ENCODE results near the gene SPSB2.
A peak's percentile ranks its signal among the peaks of the same experiment; 100 is the strongest.
"Not testable (repeated sequence)": the region's sequence is repeated elsewhere in the genome, so short reads cannot be mapped to it uniquely, and the experiment has no call there.

Gene SPSB2

DNA sequence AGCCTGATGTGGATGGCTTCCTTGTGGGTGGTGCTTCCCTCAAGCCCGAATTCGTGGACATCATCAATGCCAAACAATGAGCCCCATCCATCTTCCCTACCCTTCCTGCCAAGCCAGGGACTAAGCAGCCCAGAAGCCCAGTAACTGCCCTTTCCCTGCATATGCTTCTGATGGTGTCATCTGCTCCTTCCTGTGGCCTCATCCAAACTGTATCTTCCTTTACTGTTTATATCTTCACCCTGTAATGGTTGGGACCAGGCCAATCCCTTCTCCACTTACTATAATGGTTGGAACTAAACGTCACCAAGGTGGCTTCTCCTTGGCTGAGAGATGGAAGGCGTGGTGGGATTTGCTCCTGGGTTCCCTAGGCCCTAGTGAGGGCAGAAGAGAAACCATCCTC is 2.8 kb downstream of the SPSB2 start:
- not testable (repeated sequence) for DNase-seq (ENCODE audit: low read depth in 3 of 3)

DNA sequence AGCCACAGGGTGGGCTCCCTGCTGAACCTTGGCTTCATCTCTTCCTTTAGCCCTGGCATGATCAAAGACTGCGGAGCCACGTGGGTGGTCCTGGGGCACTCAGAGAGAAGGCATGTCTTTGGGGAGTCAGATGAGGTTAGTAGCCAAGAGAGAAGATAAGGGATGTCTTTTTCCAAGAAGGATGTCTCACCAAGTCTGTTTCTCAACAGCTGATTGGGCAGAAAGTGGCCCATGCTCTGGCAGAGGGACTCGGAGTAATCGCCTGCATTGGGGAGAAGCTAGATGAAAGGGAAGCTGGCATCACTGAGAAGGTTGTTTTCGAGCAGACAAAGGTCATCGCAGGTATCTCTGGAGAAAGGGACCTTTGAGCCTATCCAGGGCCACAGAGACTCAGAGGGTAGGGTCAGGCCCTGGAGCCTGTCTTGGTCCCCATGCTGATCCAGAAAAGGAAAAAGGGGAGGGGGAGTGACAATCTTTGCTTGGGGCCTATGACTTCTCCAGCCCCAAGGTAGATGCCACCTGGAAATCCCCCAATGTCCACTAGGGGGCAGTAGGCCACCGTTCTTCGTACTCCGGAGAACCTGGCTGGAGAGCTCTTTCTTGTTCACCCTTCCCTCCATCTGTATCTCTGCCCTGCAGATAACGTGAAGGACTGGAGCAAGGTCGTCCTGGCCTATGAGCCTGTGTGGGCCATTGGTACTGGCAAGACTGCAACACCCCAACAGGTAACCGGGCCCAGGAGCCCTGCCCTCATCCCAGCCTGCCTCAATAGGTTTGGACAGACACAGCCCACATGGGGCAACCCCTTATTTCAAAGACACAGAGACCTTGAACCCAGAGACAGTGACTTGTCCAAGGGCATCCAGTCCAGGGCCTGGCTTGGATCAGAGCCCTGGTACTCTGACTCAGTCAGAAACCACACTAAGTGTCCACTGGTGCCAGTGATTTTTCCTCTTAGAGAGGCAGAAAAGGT is 3.8 kb downstream of the SPSB2 start:
- peak; percentile 71 to 77 (median 77) for DNase-seq (ENCODE audit: low read depth in 3 of 3)

DNA sequence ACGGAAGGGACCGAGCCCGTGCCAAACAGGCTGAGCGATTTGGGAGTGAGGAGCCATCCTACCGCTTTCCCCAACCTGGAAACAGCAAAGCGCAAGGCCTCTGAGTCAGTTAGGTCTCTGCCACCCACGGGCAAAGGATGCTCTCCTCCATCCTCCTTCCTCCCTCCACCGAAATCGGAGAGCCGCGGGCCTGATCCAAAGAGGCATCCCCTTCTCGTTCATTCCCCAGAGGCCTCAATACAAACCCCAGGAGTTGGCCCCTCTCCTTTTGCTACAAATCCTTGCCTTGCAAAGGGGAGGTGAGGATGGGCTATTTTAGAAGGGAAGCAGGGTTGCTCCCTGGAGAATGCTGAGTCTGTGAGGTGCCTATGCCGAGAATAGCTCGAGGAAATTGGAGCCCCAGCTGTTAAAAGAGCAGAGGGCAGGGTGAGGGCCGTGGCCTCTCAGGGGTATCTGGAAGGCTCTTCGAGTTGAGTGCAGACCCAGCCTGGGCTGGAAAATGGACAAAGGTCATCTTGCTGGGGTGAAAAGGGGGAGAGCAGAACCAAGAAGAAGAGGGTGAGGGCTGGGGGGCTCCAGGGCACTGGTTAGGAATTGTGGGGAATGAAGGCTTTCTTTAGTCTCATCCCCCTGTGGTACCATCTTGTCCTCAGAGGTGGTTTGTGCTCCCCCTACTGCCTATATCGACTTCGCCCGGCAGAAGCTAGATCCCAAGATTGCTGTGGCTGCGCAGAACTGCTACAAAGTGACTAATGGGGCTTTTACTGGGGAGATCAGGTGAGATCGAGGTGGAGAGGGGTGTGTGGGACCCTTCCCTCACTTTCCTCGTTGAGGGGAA is 4.7 kb downstream of the SPSB2 start:
- DNase-seq (ENCODE audit: low read depth in 3 of 3), result no peak

DNA sequence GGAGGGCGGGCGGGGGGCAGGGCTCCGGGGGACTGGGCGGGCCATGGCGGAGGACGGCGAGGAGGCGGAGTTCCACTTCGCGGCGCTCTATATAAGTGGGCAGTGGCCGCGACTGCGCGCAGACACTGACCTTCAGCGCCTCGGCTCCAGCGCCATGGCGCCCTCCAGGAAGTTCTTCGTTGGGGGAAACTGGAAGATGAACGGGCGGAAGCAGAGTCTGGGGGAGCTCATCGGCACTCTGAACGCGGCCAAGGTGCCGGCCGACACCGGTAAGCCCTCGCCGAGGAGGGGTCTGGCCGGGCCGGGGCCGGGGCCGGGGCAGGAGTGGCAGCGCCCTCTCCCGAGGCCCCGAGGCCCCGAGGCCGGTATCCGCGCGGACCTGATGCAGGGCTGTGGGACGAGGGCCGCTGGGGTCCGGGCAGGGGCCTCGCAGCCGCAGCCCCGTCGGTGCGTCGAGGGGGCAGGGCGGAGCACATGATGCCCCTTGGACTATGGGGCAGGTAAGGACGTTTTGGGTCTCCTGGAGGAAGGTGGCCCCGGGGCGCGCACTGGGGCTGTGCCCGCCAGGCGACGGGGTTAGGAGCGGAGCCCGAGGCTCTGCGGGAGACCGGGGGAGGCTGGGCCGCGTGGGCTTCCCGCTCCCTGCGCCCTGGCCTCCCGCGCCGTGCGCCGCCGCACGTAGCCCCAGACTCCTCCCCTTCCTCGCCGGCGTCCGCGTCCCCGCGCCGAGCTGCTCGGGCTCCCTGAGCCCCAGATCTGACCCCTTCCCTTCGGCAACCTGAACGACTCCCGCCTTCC is 5.5 kb downstream of the SPSB2 start, which contains the start of gene TPI1:
TPI1 (plus strand) TSS at position 119 of the 798 bp plus-strand sequence; CDS start at position 155, 36 bp downstream.
- peak; percentile 61 to 82 (median 68) for DNase-seq (ENCODE audit: low read depth in 3 of 3)

DNA sequence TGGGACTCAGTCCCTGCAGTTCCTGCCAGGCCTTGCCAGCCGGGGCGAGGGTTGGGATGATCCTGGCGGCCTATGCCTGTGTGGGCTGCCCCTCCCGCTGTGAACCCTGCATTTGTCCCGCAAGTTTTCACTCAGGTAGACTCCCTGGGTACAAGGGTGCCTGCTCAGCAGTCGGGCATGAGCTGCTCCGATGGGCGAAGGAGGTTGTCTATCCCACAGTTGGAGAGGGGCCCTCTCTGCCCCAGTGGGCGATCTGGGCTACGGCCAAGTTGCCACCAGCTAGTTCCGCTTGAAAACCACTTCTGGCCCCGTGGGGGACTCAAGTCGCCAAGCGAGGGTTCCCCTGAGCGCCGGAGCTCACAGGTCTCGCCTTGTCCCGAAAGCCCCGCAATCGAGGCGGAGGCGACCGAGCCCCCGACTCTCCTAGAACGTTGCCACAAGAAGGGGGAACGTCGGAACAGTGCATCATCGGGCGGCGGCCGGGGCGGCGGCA is 6.1 kb downstream of the SPSB2 start:
- no peak for DNase-seq (ENCODE audit: low read depth in 3 of 3)

DNA sequence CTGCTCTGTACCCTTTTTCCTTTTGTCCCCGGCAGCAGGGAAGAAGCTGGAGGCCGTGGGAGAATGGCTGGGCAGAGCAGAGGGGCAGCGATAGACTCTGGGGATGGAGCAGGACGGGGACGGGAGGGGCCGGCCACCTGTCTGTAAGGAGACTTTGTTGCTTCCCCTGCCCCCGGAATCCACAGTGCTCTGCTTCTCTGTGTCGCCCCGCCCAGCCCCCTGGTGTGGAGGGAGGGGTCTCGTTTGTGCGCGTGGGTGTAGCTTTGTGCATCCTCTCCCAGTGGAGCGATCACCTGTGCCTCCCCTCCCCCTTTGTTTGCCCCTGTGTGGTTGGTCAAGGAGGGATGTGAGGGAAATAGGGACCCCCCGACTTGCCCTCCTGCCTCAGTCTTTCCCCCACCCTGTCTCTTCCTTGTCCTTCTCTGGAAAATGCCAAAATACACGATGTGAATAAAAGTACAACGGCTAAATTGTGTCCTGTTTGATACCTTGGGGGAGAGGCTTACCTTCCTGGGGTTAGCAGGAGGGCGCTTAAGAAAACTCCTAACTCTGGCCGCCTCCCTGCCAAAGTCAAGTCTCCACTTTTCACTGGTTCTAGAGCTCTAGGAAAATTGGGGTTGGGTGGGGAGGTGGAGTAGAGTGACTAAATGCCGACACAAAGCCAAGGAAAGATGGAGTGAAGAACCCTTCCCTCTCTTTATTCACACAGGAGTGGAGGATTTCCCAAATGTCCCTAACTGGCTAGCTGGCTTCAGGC is 6.8 kb downstream of the SPSB2 start:
- no peak for DNase-seq (ENCODE audit: low read depth in 3 of 3)

DNA sequence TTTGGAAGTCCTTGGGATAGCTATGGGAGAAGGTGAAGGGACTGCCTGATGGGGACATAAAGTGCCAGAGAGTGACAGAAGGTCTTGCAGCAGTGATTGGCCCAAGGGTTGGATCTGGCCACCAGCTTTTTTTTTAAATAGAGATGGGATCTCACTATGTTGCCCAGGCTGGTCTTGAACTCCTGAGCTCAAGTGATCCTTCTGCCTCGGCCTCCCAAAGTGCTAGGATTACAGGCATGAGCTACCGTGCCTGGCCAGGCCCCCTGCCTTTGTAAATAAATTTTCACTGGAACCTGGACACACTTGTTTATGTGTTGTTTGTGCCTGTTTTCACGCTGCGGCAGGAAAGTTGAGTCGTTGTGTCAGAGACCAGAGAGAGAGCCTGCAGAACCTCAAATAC is 7.8 kb downstream of the SPSB2 start:
- not testable (repeated sequence) for DNase-seq (ENCODE audit: low read depth in 3 of 3)

DNA sequence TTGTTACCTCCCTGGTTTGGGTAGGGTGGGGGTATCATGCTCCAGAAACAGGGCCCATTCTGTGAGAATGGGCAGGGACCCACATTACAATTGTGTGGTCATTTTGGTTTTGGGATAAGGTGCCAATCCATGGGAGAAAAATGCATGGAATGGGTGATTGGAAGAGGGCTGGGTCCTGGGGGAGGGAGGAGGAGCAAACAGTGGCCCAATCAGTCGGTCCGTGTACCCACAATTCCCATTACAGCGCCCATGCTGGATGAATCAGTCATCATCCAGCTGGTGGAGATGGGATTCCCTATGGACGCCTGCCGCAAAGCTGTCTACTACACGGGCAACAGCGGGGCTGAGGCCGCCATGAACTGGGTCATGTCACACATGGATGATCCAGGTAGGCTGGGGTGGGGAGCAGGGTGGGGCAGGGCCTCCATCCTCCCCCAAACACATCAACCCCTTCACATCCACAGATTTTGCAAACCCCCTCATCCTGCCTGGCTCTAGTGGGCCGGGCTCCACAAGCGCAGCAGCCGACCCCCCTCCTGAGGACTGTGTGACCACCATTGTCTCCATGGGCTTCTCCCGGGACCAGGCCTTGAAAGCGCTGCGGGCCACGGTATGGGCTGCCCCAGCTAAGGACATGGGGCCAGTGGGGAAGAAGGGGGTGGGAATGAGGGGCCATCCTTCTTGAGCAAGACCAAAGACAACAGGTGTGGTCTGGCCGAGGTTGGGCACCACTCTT is 9.3 kb downstream of the SPSB2 start:
- DNase-seq (ENCODE audit: low read depth in 3 of 3), result no peak

DNA sequence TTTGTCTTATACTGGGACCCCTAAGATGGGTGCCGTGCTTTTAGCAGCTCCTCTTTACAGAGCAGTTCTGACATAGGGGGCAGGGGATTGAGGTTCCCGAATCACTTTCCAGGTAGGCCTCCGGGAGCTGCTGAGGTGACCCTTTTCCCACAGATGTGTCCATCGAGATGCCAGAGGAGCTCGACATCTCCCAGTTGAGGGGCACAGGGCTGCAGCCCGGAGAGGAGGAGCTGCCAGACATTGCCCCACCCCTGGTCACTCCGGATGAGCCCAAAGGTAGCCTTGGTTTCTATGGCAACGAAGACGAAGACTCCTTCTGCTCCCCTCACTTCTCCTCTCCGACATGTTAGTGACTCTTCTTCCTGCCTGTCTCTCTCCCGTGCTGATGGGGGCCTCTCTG is 10.1 kb downstream of the SPSB2 start:
- no peak for DNase-seq (ENCODE audit: low read depth in 3 of 3)

DNA sequence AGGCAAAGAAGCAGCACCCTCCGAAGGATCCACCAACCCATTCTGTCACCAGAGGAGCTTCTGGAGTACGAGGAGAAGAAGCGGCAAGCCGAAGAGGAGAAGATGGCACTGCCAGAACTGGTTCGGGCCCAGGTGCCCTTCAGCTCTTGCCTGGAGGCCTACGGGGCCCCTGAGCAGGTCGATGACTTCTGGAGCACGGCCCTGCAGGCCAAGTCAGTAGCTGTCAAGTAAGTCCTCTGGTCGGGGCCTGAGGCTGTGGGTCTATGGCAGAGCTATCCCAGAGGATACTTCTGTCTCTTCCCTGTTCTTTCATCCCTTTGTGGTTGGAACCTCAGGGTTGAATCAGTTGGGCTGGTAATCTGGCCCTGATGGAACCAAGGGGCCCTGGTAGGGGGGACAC is 11.7 kb downstream of the SPSB2 start:
- no peak for DNase-seq (ENCODE audit: low read depth in 3 of 3)

DNA sequence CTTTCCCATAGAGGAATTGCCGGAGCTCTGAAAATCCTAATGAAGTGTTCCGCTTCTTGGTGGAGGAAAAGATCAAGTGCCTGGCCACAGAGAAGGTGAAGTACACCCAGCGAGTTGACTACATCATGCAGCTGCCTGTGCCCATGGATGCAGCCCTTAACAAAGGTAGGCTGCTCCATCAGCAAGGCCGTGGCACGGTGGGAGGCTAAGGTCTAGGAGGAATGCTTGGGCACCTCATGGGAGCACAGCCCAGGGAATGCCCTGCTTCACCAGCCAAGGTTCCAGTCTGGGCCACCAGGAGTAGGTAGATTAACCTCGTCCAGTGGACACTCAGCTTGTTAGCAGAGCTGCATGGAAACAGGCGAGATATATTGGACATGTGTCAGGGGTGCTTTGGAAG is 12.2 kb downstream of the SPSB2 start:
- no peak for DNase-seq (ENCODE audit: low read depth in 3 of 3)

DNA sequence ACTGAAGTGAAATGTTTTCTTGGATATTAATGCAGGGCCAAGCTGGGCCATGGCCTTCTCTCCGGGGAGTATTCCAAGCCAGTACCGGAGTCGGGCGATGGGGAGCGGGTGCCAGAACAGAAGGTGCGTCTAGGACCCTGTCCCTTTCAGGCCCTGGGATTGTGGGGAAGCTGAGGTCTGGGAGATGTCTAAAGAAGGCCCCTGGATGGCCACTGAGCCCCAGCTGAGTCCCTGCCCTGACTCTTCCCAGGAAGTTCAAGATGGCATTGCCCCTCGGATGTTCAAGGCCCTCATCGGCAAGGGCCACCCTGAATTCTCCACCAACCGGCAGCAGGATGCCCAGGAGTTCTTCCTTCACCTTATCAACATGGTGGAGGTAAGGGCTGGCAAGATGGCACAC is 13.0 kb downstream of the SPSB2 start:
- DNase-seq (ENCODE audit: low read depth in 3 of 3), result no peak

DNA sequence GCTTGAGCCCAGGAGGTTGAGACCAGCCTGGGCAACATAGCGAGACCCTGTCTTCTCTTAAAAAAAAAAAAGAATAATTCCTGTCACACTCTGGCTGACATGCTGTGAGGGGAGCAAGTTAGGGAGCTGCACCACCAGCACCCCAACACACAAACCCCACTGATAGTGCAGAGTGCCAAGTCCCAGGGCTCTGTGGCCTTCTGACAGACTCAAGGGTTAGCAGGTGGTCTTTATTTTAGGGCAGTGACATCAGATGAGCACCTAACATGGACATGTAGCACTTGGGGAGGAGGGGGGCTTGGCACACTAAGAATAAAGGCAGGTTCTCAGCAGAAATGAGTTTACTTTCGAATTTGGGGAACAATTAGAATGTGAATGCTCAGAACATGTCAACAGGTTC is 14.3 kb downstream of the SPSB2 start:
- DNase-seq (ENCODE audit: low read depth in 3 of 3), result no peak

DNA sequence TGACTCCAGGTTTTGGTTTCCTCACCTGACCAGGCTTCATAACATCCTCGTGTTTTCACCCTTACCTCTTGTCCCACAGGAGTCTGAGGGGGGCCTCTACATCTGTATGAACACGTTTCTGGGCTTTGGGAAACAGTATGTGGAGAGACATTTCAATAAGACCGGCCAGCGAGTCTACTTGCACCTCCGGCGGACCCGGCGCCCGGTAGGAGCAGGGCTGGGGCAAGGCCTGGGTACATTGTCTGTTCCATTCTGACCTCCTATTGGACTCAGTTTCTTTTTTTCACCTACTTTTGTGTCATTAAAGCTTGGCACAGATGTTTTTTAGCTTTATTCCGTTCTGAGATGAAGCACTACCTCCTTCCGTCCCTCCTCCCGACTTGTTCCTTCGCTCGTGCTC is 17.8 kb downstream of the SPSB2 start:
- DNase-seq (ENCODE audit: low read depth in 3 of 3), result no peak

DNA sequence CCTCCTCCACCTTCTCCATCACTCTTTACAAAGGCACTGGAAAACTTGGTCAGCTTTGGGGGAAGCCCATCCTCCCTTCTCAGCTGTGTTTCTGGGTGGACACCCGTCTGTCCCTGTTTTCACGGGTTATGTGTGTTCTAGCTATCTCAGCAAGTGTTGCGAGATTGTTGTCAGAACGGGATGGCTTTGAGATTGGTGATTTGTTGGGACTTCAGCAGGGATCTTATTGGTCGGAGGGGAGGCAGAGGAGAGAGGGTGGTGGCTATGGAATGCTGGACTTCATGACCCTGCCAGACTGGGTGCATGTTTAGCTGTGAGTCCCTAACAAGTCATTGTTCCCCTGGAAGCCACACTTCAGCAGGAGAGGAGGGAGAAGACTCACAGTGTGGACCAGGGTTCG is 19.1 kb downstream of the SPSB2 start:
- no peak for DNase-seq (ENCODE audit: low read depth in 3 of 3)

DNA sequence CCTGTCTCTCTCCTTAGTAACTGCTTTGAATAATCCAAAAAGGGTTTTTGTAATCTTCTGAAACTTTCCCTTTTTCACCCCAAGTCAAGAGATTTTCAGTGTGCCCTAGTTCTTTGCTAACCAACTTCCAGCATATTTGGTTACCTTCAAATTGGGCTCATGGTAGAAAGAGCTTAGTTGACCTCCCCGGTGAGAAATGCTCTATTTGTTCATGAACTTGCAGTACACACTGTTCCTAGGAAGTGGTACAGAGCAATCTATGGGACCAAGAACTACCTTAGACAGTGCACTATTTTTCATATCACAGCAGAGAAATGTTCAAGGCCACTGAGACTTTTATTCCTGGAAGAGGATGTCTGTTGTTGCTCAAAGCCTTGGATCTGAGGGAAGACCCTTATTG is 19.5 kb downstream of the SPSB2 start:
- no peak for DNase-seq (ENCODE audit: low read depth in 3 of 3)

DNA sequence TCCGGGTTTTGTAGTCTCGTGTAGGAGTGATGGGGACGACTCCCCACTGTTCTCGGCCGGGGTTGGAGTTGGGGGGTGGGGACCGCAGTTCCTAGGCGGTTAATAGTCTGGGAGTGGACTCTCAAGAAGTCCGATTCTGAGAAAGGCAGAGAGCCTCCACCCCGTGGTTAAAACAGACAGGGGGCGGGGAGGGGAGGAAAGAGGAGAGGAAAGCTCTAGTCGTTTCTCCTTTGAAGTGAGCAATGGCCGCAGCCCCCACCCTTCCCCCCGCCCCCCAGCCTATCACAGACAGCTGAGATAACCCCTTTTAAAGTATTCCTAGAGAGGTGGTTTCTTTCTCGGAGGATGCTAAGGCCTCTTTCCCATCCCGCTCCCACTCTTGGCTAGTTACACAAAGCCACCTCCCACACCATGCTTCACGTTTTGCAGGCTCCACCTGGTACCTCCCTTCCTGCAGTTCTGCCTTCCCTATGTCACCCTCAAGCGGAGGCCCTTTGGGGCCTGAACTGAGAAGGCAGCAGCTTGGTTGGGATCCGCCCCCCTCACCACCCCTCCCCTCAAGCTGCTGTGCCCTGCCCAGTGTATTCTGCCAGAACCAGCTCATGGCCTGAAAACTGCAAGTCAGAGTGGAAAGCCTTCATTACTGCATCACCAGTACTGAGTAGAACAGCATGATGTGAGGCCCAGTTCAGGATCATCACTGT is 20.3 kb downstream of the SPSB2 start:
- DNase-seq (ENCODE audit: low read depth in 3 of 3), result peak; percentile 49 to 76 (median 73)

DNA sequence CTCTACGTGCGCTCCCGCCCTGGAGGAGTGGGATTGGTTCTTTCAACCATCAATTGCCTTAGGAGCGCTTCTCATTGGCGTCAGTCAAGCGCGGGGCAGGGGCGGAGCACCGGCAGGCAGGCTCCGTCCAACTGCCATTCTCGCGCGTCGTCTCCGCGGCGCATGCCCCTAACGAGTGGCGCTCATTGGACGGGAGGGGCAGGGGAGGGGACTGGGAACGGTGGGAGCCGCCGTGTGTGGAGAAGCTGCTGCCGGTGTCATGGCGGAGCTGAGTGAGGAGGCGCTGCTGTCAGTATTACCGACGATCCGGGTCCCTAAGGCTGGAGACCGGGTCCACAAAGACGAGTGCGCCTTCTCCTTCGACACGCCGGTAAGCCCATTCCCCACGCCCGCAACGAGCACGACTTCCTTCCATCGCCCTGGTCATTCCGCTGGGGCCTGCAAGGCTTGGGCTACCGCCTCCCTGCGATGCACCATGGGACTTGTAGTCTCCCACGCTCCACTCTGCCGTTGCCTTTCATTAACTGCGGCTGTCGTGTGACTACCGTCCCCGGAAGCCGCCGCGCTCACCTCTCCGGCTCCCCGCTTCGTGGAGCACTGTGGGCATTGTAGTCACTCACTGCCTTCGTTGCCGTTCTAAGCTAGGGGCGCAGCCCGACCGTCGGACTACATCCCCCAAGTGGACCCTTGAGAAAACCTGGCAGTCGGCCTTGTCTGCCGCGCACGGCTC is 21.0 kb downstream of the SPSB2 start, which contains the start of gene USP5:
USP5 (plus strand) TSS at position 230 of the 730 bp plus-strand sequence; CDS start at position 260, 30 bp downstream.
- DNase-seq (ENCODE audit: low read depth in 3 of 3), result peak; percentile 93 to 98 (median 97)

Data from stimulated activated CD4-positive, alpha-beta T cell treated with anti-CD3 and anti-CD28 coated beads, TNF-alpha, amount 100 ng/mL, for 48 hours (primary cell).